ENCODE results near the gene DDAH2. TPM values are rescaled to one million over a fixed set of nuclear protein-coding genes. Genes with fewer than 3 reads are reported as not detected.

The DDAH2 gene
- total RNA-seq, 4 donors from 2014 or later: 10.6 to 24.2 (median 15.4) TPM

- intact Hi-C loops (cut with DNase I; ENCODE audit: low total_unique reads) (no loop called here), in situ Hi-C loops (cut with MboI; ENCODE audit: low sequenced_read_pairs in 4 of 4) (loop anchor here in 1 of 4 donors (25.0 kb wide), 1 partner anchor 270 kb away; the partner anchor contains the start of genes DXO, NELFE and SKIC2)
- H3K36me3 ChIP-seq: peaks cover 0 to 99% of the 10 kb centered on the region in 2 donors
- no peak overlapping the region for H3K4me3 ChIP-seq
- no peaks in the 10 kb centered on the region for H3K9me3 ChIP-seq
- no peaks in the 10 kb centered on the region for H3K27me3 ChIP-seq
- H3K4me1 ChIP-seq: peaks cover 0 to 3% of the 10 kb centered on the region in 2 donors
- ATAC-seq: no peak
- no peak for DNase-seq
- TF ChIP-seq POLR2A (IDR thresholded peaks at IDR 0.05): no peak
- TF ChIP-seq, protein P1, sequence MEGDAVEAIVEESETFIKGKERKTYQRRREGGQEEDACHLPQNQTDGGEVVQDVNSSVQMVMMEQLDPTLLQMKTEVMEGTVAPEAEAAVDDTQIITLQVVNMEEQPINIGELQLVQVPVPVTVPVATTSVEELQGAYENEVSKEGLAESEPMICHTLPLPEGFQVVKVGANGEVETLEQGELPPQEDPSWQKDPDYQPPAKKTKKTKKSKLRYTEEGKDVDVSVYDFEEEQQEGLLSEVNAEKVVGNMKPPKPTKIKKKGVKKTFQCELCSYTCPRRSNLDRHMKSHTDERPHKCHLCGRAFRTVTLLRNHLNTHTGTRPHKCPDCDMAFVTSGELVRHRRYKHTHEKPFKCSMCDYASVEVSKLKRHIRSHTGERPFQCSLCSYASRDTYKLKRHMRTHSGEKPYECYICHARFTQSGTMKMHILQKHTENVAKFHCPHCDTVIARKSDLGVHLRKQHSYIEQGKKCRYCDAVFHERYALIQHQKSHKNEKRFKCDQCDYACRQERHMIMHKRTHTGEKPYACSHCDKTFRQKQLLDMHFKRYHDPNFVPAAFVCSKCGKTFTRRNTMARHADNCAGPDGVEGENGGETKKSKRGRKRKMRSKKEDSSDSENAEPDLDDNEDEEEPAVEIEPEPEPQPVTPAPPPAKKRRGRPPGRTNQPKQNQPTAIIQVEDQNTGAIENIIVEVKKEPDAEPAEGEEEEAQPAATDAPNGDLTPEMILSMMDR (IDR thresholded peaks at IDR 0.05 in 4 of 5, conservative IDR thresholded peaks at IDR 0.05 in 1 of 5): no peak
- H3K27ac ChIP-seq: no peak overlapping the region
Observed at GRCh38 chr6:31692353-31692752, 36.7 kb downstream of the DDAH2 start.

DNA sequence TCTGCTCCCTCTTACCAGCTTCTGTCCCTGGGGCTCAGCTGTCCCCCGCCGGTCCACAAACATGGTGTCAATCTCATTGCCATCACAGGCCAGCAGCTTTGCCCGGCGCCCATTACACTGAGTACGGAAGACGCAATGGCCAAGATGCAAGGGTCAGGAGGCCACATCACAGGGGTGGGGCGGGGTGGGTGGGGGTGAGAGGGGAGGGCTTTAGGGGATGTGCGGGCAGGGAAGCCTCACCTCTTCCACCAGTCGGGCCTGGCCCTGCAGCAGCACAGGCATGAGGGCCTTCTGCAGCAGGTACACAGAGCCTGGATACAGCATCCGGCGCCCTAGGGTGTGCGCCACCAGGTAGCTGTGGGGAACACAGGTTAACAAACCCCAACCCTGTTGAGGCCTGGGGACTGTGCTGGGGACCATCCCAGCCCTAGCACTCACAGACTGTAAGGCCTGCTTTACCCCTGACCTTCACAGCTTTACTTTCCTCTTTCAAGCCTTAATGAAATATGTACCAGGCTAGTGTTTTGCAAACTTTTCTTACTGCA is 37.5 kb downstream of the DDAH2 start:
- no peak overlapping the region for H3K27ac ChIP-seq
- intact Hi-C loops (cut with DNase I; ENCODE audit: low total_unique reads): no loop called here

GRCh38 chr6:31691078-31691463 is 38.0 kb downstream of the DDAH2 start:
- Histone ChIP-seq H3K4me3 (no peak overlapping the region), H3K4me1 (no peaks in the 10 kb centered on the region), H3K27me3 (no peaks in the 10 kb centered on the region), H3K36me3 (peaks cover 0 to 100% of the 10 kb centered on the region in 2 donors), H3K27ac (no peak overlapping the region), H3K9me3 (no peaks in the 10 kb centered on the region)
- in situ Hi-C loops (cut with MboI; ENCODE audit: low sequenced_read_pairs in 4 of 4): loop anchor here in 1 of 4 donors (25.0 kb wide), 1 partner anchor 271 kb away; the partner anchor contains the start of genes DXO, NELFE and SKIC2
- intact Hi-C loops (cut with DNase I; ENCODE audit: low total_unique reads): no loop called here
- no peak for DNase-seq
- ATAC-seq: no peak
- TF ChIP-seq POLR2A (IDR thresholded peaks at IDR 0.05): no peak
- TF ChIP-seq, protein P1 (IDR thresholded peaks at IDR 0.05 in 4 of 5, conservative IDR thresholded peaks at IDR 0.05 in 1 of 5): no peak

More for the DNA sequence above, 37.5 kb downstream of the DDAH2 start:
- DNase-seq (no peak), ATAC-seq (no peak)
- no peaks in the 10 kb centered on the region for H3K4me1 ChIP-seq
- no peaks in the 10 kb centered on the region for H3K27me3 ChIP-seq
- H3K4me3 ChIP-seq: no peak overlapping the region
- TF ChIP-seq POLR2A (IDR thresholded peaks at IDR 0.05): no peak
- TF ChIP-seq, protein P1 (IDR thresholded peaks at IDR 0.05 in 4 of 5, conservative IDR thresholded peaks at IDR 0.05 in 1 of 5): no peak
- in situ Hi-C loops (cut with MboI; ENCODE audit: low sequenced_read_pairs in 4 of 4): loop anchor here in 1 of 4 donors (25.0 kb wide), 1 partner anchor 271 kb away; the partner anchor contains the start of genes DXO, NELFE and SKIC2
- H3K36me3 ChIP-seq: peaks cover 0 to 100% of the 10 kb centered on the region in 2 donors
- no peaks in the 10 kb centered on the region for H3K9me3 ChIP-seq

GRCh38 chr6:31690231-31691077 is 38.6 kb downstream of the DDAH2 start:
- intact Hi-C loops (cut with DNase I; ENCODE audit: low total_unique reads) (no loop called here), in situ Hi-C loops (cut with MboI; ENCODE audit: low sequenced_read_pairs in 4 of 4) (loop anchor here in 1 of 4 donors (25.0 kb wide), 1 partner anchor 272 kb away; the partner anchor contains the start of genes DXO, NELFE and SKIC2)
- TF ChIP-seq, protein P1 (IDR thresholded peaks at IDR 0.05 in 4 of 5, conservative IDR thresholded peaks at IDR 0.05 in 1 of 5): no peak
- TF ChIP-seq POLR2A (IDR thresholded peaks at IDR 0.05): no peak
- ATAC-seq (no peak), DNase-seq (no peak)
- no peaks in the 10 kb centered on the region for H3K9me3 ChIP-seq
- peaks cover 0 to 98% of the 10 kb centered on the region in 2 donors for H3K36me3 ChIP-seq
- no peaks in the 10 kb centered on the region for H3K27me3 ChIP-seq
- H3K27ac ChIP-seq: no peak overlapping the region
- H3K4me1 ChIP-seq: no peaks in the 10 kb centered on the region
- no peak overlapping the region for H3K4me3 ChIP-seq
